Measurements from ENCODE around the gene ABCA9.
"Not testable (repeated sequence)": the region's sequence is repeated elsewhere in the genome, so short reads cannot be mapped to it uniquely, and the experiment has no call there.

Gene ABCA9

DNA sequence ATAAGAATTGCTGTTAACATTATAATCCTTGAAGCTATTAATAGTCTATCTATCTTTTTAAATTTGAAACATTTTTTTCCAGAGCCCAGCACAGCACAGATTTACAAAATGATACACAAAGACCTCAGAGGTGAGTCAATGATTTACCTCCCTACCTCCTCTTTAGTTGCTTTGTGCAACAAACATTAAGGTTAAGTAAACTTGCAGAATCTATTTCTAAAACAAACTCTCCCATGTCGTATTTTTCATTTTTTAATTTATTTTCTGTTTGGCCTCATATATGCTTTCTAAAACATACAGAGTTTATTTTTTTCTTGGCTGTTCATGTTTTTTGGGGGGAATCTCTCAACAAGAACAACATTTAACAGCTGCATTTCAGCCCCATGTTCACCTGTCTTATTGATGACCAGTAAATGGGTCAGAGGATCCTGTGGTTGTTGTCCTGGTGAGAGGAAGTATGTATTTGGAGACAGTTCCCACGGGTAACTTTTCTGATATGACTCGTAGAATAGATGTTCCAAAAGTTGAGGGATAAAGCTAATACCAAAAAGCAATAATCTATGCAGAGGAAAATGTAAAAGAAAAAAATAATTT is 42.6 kb downstream of the ABCA9 start:
- DNase-seq = no peak

DNA sequence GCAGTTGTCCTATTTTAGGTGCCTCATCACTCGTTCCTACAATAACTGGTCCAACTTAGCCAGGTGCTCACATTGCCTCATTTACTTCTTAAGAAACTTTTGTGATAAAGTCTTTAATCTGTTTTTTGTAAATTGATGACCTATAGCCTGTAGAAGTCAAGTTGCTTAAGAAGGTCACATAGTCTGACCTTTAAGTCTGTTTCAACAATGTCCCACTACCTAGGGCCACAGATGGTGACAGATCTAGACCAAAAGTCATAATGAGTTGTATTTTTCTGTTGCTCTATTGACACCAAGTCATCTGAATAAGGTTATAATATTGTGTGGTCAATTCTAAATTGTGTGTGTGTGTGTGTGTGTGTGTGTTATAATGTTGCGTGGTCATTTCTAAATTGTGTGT is 45.1 kb downstream of the ABCA9 start:
- no peak for DNase-seq

DNA sequence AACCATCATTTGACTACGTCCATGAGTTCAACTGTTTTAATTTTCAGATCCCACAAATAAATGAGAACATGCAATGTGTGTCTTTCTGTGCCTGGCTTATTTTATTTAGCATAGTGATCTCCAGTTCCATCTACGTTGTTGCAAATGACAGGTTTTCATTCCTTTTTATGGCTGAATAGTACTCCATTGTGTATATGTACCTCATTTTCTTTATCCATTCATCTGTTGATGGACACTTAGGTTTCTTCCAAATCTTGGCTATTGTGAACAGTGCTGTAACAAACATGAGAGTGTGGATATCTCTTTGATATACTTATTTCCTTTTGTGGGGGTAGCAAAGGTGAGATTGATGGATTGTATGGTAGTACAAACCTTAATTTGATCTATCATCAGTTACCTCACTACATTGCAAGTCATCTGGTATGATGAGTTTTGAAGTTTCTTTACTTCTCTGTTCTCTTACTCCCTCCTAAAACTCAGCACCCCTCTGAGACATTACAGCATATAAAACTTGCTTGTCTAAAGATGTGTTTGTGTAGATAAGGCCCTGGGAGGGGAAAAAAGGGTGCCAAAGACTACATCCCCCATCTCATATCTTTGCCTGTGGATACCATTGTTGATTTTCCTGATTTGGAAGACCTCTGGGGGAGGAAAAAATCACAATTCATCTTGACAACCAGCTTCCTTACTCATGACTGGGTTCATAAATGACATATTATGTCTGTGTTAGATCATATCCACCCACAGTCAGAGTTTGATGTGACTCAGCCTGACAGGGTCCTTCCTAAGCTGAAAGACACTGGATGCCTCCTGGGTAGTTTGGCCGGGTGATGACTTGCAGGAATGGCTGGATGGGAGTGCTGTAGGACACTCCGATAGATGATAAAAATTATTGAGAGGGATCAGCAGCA is 47.6 kb downstream of the ABCA9 start:
- DNase-seq = no peak

GRCh38 chr17:69009930-69010329 is 50.8 kb downstream of the ABCA9 start:
- no peak for DNase-seq

- not testable (repeated sequence) for DNase-seq
Observed at GRCh38 chr17:69004759-69005158, 56.0 kb downstream of the ABCA9 start.

- not testable (repeated sequence) for DNase-seq
Observed at GRCh38 chr17:68999743-69000142, 61.0 kb downstream of the ABCA9 start.

GRCh38 chr17:68993112-68993511 is 67.6 kb downstream of the ABCA9 start:
- no peak for DNase-seq

DNA sequence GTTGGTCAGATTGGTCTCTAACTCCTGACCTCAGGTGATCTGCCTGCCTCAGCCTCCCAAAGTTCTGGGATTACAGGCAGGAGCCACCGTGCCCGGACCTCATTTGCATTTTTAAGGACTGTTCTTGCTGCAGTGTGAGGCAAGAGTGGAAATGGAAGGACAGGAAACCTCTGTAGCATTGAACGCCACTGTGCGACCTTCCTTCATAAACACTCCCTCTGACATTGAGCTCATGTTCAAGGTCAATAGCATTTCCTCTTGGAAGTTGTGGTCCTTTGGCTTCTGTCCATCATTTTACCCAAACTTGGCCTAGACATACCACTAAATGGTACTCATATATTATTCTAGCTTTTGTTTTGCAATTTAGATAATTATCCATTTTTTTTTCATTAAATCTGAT is 72.8 kb downstream of the ABCA9 start:
- DNase-seq = no peak

DNA sequence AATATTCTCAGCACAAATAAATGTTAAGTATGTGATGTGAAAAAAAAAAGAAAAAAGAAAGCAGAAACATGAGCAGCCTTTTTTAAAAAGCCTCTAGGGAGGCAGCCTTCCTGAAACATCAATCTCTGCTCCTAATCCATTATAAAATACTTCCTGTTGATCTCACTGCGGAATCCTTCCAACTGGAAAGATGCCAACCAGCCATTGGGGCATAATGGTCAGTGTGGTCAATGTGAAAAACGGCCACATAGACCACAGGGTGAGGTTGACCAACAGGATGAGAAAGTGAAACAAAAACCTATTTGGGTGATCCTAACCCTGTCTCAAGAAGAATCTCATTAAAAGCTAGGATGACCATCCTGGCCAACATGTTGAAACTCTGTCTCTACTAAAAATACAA is 79.4 kb downstream of the ABCA9 start:
- no peak for DNase-seq

- DNase-seq = no peak
Observed at GRCh38 chr17:68973098-68973846, 87.5 kb downstream of the ABCA9 start.

DNA sequence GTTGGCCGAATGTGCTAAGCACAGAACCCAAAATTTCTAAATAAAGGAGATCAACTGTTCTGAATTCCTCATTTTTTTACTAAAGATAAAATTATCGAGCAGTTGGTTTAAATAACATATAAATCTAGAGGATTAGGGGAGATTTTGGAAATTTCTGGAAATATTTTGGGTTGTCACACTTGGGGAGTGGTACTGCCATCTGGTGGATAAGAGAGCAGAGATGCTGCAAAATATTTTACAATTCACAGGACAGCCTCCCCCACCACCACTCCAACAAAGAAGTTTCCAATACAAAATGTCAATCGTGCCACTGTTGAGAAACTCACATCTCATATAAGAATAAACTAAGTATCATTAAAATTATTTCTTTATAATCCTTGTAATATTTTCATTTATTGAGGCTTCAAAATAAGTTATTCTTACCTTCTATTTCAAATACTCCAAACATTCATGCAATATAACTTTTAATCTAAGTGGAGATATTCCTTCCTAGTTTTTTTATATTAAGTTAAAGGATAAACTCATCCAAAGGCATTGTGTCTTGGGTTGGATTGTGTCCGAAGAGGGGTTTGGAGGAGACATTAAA is 88.5 kb downstream of the ABCA9 start:
- peak; percentile 26 for DNase-seq

- no peak for DNase-seq
Observed at GRCh38 chr17:68969101-68969500, 91.6 kb downstream of the ABCA9 start.

- no peak for DNase-seq
Observed at GRCh38 chr17:68963958-68964357, 96.8 kb downstream of the ABCA9 start.

GRCh38 chr17:68961214-68961882 is 99.4 kb downstream of the ABCA9 start:
- DNase-seq = peak; percentile 98

DNA sequence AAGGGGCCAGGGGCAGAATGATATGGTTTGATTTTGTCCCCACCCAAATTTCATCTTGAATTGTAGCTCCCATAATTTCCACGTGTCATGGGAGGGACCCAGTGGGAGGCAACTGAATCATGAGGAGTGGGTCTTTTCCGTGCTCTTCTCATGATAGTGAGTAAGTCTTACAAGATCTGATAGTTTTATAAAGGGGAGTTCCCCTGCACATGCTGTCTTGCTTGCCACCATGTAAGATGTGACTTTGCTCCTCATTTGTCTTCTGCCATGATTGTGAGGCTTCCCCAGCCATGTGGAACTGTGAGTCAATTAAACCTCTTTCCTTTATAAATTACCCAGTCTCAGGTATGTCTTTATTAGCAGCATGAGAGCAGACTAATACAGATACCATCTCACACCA is 101.6 kb downstream of the ABCA9 start:
- DNase-seq = not testable (repeated sequence)

DNA sequence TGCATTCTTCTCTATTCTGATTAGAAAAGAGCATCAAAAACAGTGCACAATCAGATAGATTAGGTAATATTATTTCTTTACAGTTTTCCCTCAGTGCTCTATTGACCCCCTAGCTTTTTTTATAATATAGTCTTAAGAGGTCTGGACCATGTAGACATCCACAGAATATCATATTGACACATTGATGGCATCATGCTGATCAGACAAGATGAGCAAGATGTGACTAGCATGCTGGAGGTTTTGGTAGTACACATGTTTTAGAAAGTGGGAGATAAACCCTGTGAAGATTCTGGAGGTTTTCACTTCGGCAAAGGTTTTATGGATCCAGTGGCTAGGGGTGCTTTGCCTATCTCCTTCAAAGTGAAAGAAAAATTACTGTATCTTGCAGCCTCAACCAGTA is 102.8 kb downstream of the ABCA9 start:
- DNase-seq = no peak

- no peak for DNase-seq
Observed at GRCh38 chr17:68955181-68955841, 105.4 kb downstream of the ABCA9 start, which contains the start of gene ABCA8. TSS of gene ABCA8 (minus strand) at chr17:68955392. CDS start at chr17:68942034, 13,358 bp downstream.

DNA sequence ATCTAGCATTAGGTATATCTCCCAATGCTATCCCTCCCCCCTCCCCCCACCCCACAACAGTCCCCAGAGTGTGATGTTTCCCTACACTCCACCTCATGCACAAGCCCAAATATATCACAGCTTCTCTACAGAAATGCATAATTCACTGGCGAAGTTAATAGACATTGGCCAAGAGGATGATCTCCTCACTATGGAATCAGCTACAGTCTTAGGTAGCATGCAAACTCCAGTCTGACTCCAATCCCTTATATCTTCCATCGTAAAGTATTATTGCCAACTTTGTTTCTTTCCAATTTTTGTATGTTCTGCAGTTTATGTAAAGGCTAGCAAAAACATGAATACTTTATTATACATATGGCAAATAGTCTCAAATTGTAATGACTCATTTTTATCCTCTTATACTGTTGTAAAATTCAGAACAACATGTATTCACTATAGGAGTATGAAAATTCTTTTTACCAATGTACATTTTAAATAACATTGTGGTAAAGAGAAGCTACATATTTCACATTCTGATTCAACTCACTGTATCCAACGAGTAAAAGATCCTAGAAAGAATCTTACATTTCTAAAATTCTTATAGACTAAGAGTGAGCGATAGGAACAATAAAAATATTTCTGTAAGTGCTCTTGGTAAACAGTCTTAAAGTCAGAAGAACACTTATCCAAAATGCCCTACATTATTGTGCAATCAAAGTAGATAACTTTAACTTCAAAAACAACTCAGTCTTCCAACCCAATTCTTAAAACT is 106.4 kb downstream of the ABCA9 start:
- no peak for DNase-seq

GRCh38 chr17:68953340-68953997 is 107.3 kb downstream of the ABCA9 start:
- no peak for DNase-seq

GRCh38 chr17:68950725-68951124 is 110.0 kb downstream of the ABCA9 start:
- DNase-seq = no peak

DNA sequence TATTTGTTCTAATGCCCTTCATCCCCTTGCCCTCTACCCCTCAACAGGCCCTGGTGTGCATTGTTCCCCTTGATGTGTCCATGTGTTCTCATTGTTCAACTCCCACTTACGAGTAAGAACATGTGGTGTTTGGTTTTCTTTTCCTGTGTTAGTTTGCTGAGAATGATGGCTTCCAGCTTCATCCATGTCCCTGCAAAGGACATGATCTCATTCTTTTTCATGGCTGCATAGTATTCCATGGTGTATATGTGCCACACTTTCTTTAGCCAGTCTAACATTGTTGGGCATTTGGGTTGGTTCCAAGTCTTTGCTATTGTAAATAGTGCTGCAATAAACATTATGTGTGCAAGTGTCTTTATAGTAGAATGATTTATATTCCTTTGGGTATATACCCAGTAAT is 112.9 kb downstream of the ABCA9 start:
- DNase-seq = not testable (repeated sequence)
